ENCODE measurements around the gene LRRC39. TPM values are rescaled to one million over a fixed set of nuclear protein-coding genes. Genes with fewer than 3 reads are reported as not detected.

The LRRC39 gene
- total RNA-seq, 2 donors from 2014 or later: 0.82 to 1.0 TPM

- Mint-ChIP-seq H3K27ac (peak within 1 kb of the TSS; percentile 96), H3K36me3 (ENCODE audit: low read depth) (peaks cover 35% of the 10 kb centered on the region), H3K9me3 (no peaks in the 10 kb centered on the region), H3K4me3 (peak within 1 kb of the TSS; percentile 93), H3K27me3 (no peaks in the 10 kb centered on the region), H3K4me1 (peaks cover 22% of the 10 kb centered on the region)
- peak; percentile 95 for ATAC-seq (replicated peaks)
These were observed 45.2 kb downstream of the LRRC39 start, which contains the start of the genes SASS6 and TRMT13 for GRCh38 chr1:100132566-100133477. Gene SASS6, minus strand, starts transcription at chr1:100132930. Its CDS starts 116 bp downstream, at chr1:100132814. Gene TRMT13, plus strand, starts transcription at chr1:100133163. Its CDS starts 6 bp downstream, at chr1:100133169.

GRCh38 chr1:100131623-100132022 lies 46.4 kb downstream of the LRRC39 start:
- ATAC-seq (replicated peaks): no peak
- peaks cover 22% of the 10 kb centered on the region for H3K4me1 Mint-ChIP-seq

GRCh38 chr1:100130552-100131077 lies 47.4 kb downstream of the LRRC39 start:
- peak overlapping the region; percentile 20 for H3K27ac Mint-ChIP-seq
- no peak for ATAC-seq (replicated peaks)
- H3K4me3 Mint-ChIP-seq: peak overlapping the region; percentile 23
- H3K9me3 Mint-ChIP-seq: no peaks in the 10 kb centered on the region
- no peaks in the 10 kb centered on the region for H3K27me3 Mint-ChIP-seq
- H3K36me3 Mint-ChIP-seq (ENCODE audit: low read depth): peaks cover 26% of the 10 kb centered on the region
- peaks cover 22% of the 10 kb centered on the region for H3K4me1 Mint-ChIP-seq

More at GRCh38 chr1:100131623-100132022, 46.4 kb downstream of the LRRC39 start:
- H3K36me3 Mint-ChIP-seq (ENCODE audit: low read depth): peaks cover 23% of the 10 kb centered on the region
- H3K27ac Mint-ChIP-seq: peak overlapping the region; percentile 96
- H3K4me3 Mint-ChIP-seq: peak overlapping the region; percentile 93
- no peaks in the 10 kb centered on the region for H3K27me3 Mint-ChIP-seq
- H3K9me3 Mint-ChIP-seq: no peaks in the 10 kb centered on the region

GRCh38 chr1:100127226-100127625 lies 50.8 kb downstream of the LRRC39 start:
- Mint-ChIP-seq H3K36me3 (ENCODE audit: low read depth) (peaks cover 17% of the 10 kb centered on the region), H3K27me3 (no peaks in the 10 kb centered on the region), H3K9me3 (no peaks in the 10 kb centered on the region), H3K4me1 (peaks cover 13% of the 10 kb centered on the region), H3K27ac (no peak overlapping the region), H3K4me3 (no peak overlapping the region)
- no peak for ATAC-seq (replicated peaks)

GRCh38 chr1:100122177-100122576 lies 55.9 kb downstream of the LRRC39 start:
- Mint-ChIP-seq H3K4me1 (no peaks in the 10 kb centered on the region), H3K27ac (no peak overlapping the region)

GRCh38 chr1:100115524-100115923 lies 62.5 kb downstream of the LRRC39 start:
- no peak for ATAC-seq (replicated peaks)
- H3K27ac Mint-ChIP-seq: no peak overlapping the region
- no peaks in the 10 kb centered on the region for H3K27me3 Mint-ChIP-seq
- no peaks in the 10 kb centered on the region for H3K9me3 Mint-ChIP-seq
- peaks cover 53% of the 10 kb centered on the region for H3K36me3 Mint-ChIP-seq (ENCODE audit: low read depth)
- H3K4me3 Mint-ChIP-seq: no peak overlapping the region
- no peaks in the 10 kb centered on the region for H3K4me1 Mint-ChIP-seq

More at GRCh38 chr1:100122177-100122576, 55.9 kb downstream of the LRRC39 start:
- no peak for ATAC-seq (replicated peaks)
- peaks cover 54% of the 10 kb centered on the region for H3K36me3 Mint-ChIP-seq (ENCODE audit: low read depth)
- H3K4me3 Mint-ChIP-seq: no peak overlapping the region
- H3K27me3 Mint-ChIP-seq: no peaks in the 10 kb centered on the region
- H3K9me3 Mint-ChIP-seq: no peaks in the 10 kb centered on the region

GRCh38 chr1:100109554-100110066 lies 68.4 kb downstream of the LRRC39 start:
- ATAC-seq (replicated peaks): no peak
- H3K9me3 Mint-ChIP-seq: no peaks in the 10 kb centered on the region
- no peak overlapping the region for H3K27ac Mint-ChIP-seq
- peaks cover 49% of the 10 kb centered on the region for H3K36me3 Mint-ChIP-seq (ENCODE audit: low read depth)
- no peaks in the 10 kb centered on the region for H3K27me3 Mint-ChIP-seq
- H3K4me1 Mint-ChIP-seq: no peaks in the 10 kb centered on the region
- H3K4me3 Mint-ChIP-seq: no peak overlapping the region

- no peaks in the 10 kb centered on the region for H3K9me3 Mint-ChIP-seq
- no peaks in the 10 kb centered on the region for H3K27me3 Mint-ChIP-seq
- ATAC-seq (replicated peaks): no peak
- no peak overlapping the region for H3K4me3 Mint-ChIP-seq
- H3K36me3 Mint-ChIP-seq (ENCODE audit: low read depth): peaks cover 61% of the 10 kb centered on the region
- no peak overlapping the region for H3K27ac Mint-ChIP-seq
- H3K4me1 Mint-ChIP-seq: no peaks in the 10 kb centered on the region
These were observed 70.4 kb downstream of the LRRC39 start for GRCh38 chr1:100107696-100108095.

GRCh38 chr1:100101564-100101963 lies 76.5 kb downstream of the LRRC39 start:
- Mint-ChIP-seq H3K4me1 (no peaks in the 10 kb centered on the region), H3K27ac (no peak overlapping the region), H3K36me3 (ENCODE audit: low read depth) (peaks cover 77% of the 10 kb centered on the region), H3K27me3 (no peaks in the 10 kb centered on the region), H3K9me3 (no peaks in the 10 kb centered on the region), H3K4me3 (no peak overlapping the region)
- ATAC-seq (replicated peaks): no peak

- no peak for ATAC-seq (replicated peaks)
- no peak overlapping the region for H3K4me3 Mint-ChIP-seq
- no peaks in the 10 kb centered on the region for H3K27me3 Mint-ChIP-seq
- peaks cover 71% of the 10 kb centered on the region for H3K36me3 Mint-ChIP-seq (ENCODE audit: low read depth)
- no peaks in the 10 kb centered on the region for H3K9me3 Mint-ChIP-seq
- H3K27ac Mint-ChIP-seq: peak overlapping the region; percentile 9
- no peaks in the 10 kb centered on the region for H3K4me1 Mint-ChIP-seq
These were observed 77.9 kb downstream of the LRRC39 start for GRCh38 chr1:100100202-100100601.

Other genes with a start within 250 kb of the LRRC39 start
- 10 to 100 TPM; 10.1 to 16.5 TPM for gene SLC35A3, start 208.3 kb downstream of the LRRC39 start, total RNA-seq
- 10 to 100 TPM; 14.1 to 14.3 TPM for gene SASS6, start 45.3 kb downstream of the LRRC39 start, total RNA-seq
- 10 to 100 TPM; 18.4 to 23.5 TPM for gene TRMT13, start 45.1 kb downstream of the LRRC39 start, total RNA-seq
- 10 to 100 TPM; 12.3 to 12.6 TPM for gene DBT, start 71.6 kb upstream of the LRRC39 start, total RNA-seq
- 10 to 100 TPM; 48.3 to 57.7 TPM for gene RTCA, start 88.0 kb upstream of the LRRC39 start, total RNA-seq
- 10 to 100 TPM; 21.0 to 31.0 TPM for gene CDC14A, start 174.2 kb upstream of the LRRC39 start, total RNA-seq